ES-I3 (cell line): ENCODE results near the gene NKX2-2.
A peak's percentile ranks its signal among the peaks of the same experiment; 100 is the strongest.

ENCODE experiments used
- H3K36me3 ChIP-seq: 2 replicates; pipeline ENCODE4 v1.6.1; 2013; ENCODE audit warnings: mild to moderate bottlenecking, low read length, control low read depth, moderate library complexity; ENCODE audit not compliant: insufficient read depth
- H3K4me1 ChIP-seq: 2 replicates; pipeline ENCODE4 v1.6.1; 2013; ENCODE audit warnings: mild to moderate bottlenecking, control low read depth, low read length; ENCODE audit not compliant: insufficient read depth
- H3K9ac ChIP-seq: 2 replicates; pipeline ENCODE4 v1.6.1; 2013; ENCODE audit warnings: low read depth, mild to moderate bottlenecking, low read length, moderate library complexity
- H3K9me3 ChIP-seq: 2 replicates; pipeline ENCODE4 v1.6.1; 2013; ENCODE audit warnings: mild to moderate bottlenecking, low read length, moderate library complexity; ENCODE audit not compliant: control insufficient read depth, insufficient read depth

The NKX2-2 gene

DNA sequence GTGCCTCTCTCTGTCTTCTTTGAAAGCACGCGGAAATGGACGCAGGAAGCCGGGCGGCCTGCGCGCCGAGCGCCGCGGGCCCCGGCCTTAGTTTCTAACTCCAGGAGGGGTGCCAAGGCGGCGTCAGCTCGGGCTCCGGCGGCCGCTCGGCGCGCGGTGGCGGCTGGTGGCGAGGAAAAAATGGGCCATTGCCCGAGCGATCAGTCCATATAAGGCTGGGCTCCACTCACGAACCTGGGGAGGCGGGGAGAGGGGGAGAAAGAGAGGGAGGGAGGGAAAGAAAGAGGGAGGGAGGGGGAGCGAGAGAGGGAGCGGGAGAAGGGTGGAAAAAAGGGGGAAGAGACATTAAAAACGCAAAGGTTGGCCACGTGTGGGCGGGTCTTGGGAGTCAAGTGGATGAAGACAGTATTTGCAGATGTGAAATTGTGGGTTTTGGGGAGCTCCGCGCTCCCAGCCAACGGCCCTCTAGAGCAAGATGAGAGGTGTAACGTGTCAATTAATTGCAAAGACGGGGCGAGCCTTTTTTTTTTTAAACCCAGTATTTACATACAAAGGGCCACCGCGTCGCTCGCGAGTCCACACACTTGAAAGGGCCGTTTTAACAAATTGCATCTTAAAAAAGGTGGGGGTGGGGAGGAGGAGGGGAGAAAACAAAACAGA, at the start of gene NKX2-2:
NKX2-2 (minus strand) TSS at position 184 of the 660 bp plus-strand sequence. CDS start 395 bp downstream, outside the sequence.
- no peaks in the 10 kb centered on the region for H3K36me3 ChIP-seq
- H3K4me1 ChIP-seq = peaks cover 10% of the 10 kb centered on the region; the same call in 1 of the 2 replicates
- no peaks in the 10 kb centered on the region; the same call in 1 of the 2 replicates for H3K9me3 ChIP-seq
- peak within 1 kb of the TSS; percentile 63; the same call in 1 of the 2 replicates for H3K9ac ChIP-seq

DNA sequence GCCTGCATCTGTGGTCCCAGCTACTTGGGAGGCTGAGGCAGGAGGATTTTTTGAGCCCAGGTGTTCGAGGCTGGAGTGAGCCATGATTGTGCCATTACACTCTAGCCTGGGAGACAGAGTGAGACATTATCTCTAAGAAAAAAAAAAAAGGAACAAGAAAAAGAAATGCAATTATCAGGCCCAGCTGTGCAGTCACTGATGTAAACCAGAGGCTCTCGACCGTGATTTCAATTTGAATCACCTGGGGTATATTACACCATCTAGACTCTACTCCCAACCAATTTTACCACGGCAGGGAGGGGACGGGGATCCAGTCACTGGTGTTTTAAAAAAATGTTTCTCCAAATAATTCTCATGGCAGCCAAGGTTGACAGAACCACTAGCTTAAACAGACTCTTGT, 48.8 kb upstream of the NKX2-2 start:
- H3K36me3 ChIP-seq = no peaks in the 10 kb centered on the region
- H3K9me3 ChIP-seq = no peaks in the 10 kb centered on the region; the same call in 1 of the 2 replicates
- H3K9ac ChIP-seq = no peak overlapping the region
- H3K4me1 ChIP-seq = no peaks in the 10 kb centered on the region

DNA sequence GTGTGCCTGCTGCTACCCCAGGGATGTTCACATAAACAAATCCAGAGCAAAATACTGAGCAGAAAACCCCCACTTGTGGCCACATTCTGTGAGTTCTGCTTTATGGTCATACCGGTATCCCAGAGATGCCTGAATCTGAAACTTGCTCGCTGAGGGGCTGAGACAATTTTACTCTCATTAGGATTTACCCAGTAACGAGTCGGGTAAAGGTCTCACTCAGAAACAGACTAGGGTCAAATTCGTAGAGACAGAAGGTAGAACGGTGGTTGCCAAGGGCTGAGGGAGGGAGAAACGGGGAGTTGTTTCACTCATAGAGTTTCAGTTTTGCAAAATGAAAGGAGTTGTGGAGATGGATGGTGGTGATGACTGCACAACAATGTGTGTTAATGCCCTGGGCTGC, 45.4 kb upstream of the NKX2-2 start:
- Histone ChIP-seq H3K36me3 (no peaks in the 10 kb centered on the region), H3K9ac (no peak overlapping the region), H3K4me1 (no peaks in the 10 kb centered on the region), H3K9me3 (no peaks in the 10 kb centered on the region)

DNA sequence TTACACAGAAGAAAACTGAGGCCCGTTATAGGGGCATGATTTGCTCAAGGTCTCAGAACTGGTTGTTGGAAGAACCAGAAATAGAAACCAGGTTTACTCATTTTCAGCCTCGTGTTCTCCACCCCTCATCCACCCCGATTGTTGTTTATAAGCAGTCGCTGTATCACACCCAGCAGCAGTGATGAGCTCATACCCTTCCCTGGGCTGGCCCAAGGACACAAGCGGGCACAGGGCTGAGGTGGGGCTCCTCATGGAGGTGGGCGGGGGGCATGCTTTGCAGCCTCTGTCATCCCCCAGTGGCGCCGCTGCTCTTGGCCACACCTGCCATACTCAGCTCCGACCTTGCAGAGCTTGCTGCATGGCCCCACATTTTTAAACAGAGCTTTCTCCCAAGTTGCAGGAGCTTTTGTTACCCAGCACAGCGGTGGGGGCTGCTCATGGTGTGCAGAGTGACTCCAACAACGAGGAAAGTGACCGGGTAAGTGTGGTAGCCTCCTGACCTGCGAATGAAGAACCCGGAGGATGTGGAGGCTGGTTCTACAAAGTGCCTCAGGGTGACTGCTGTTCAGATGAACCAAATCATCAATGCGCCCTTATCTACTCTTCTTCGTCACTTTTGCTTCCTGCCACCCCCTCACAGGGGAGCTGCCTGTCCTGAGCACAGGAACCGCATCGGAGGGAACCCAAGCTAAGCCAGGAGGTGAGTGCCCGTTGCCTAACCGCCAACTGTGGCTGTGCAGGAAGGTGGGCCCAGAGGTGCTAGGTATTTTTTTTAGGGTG, 43.6 kb upstream of the NKX2-2 start:
- H3K9me3 ChIP-seq = no peaks in the 10 kb centered on the region
- no peaks in the 10 kb centered on the region for H3K4me1 ChIP-seq
- no peaks in the 10 kb centered on the region for H3K36me3 ChIP-seq
- no peak overlapping the region for H3K9ac ChIP-seq

DNA sequence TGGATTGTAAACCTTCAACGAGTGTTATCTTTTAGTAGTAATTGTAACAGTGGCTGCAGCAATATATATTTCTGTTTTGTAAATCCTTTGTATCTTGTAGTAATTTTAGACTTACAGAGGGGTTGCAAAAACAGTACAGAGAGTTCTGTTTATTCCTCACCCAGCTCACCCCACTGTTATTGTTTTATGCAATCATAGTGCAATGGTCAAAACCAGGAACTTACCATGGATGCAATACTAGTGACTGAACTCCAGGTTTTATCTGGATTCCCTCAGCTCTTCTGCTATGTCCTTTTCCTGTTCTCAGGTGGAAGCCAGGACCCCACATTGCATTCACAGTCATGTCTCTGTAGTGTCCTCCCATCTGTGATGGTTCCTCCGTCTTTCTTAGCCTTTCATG, 42.5 kb upstream of the NKX2-2 start:
- no peak overlapping the region for H3K9ac ChIP-seq
- H3K9me3 ChIP-seq = no peaks in the 10 kb centered on the region
- H3K36me3 ChIP-seq = no peaks in the 10 kb centered on the region
- no peaks in the 10 kb centered on the region for H3K4me1 ChIP-seq

- H3K9me3 ChIP-seq = no peaks in the 10 kb centered on the region
- H3K4me1 ChIP-seq = no peaks in the 10 kb centered on the region
- no peaks in the 10 kb centered on the region for H3K36me3 ChIP-seq
- no peak overlapping the region for H3K9ac ChIP-seq
Observed at GRCh38 chr20:21555470-21556120, 41.7 kb upstream of the NKX2-2 start.

GRCh38 chr20:21554985-21555384, 41.1 kb upstream of the NKX2-2 start:
- no peak overlapping the region for H3K9ac ChIP-seq
- no peaks in the 10 kb centered on the region for H3K36me3 ChIP-seq
- H3K9me3 ChIP-seq = no peaks in the 10 kb centered on the region
- H3K4me1 ChIP-seq = no peaks in the 10 kb centered on the region

- H3K36me3 ChIP-seq = no peaks in the 10 kb centered on the region
- no peaks in the 10 kb centered on the region for H3K4me1 ChIP-seq
- H3K9me3 ChIP-seq = no peaks in the 10 kb centered on the region
- H3K9ac ChIP-seq = no peak overlapping the region
Observed at GRCh38 chr20:21554376-21554890, 40.6 kb upstream of the NKX2-2 start.

GRCh38 chr20:21550587-21550986, 36.7 kb upstream of the NKX2-2 start:
- Histone ChIP-seq H3K4me1 (no peaks in the 10 kb centered on the region), H3K36me3 (no peaks in the 10 kb centered on the region)

DNA sequence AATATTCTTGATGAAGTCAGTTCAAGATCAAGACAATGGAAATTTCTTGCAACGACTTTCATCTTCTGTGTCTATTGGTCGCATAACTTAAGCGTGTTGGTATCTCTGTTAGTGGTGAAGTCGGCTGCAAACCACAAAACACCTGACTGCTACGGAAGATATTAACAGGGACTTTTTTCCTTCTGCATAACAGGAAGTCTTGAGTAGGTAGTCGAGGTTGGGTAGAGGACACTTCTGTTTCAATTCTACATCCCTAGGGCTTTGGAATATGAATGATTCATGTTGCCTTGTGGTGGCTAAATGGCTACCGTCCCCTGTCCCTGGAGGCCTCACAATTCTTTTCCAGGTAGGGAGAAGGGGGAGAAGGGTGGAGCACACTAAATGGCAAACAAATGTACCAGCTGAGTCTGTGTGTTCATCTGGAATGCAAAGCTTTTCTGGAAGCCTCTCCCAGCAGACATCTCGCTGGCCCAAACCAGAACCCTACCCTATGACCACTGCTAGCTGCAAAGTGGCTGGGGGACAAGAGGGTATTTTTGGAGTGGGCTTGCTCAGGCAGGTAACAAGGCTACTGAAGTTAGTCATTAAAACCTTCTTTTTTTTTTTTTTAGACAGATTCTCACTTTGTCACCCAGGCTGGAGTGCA, 34.6 kb upstream of the NKX2-2 start:
- Histone ChIP-seq H3K4me1 (no peaks in the 10 kb centered on the region), H3K9ac (no peak overlapping the region), H3K36me3 (no peaks in the 10 kb centered on the region), H3K9me3 (no peaks in the 10 kb centered on the region)

More at GRCh38 chr20:21550587-21550986, 36.7 kb upstream of the NKX2-2 start:
- Histone ChIP-seq H3K9ac (no peak overlapping the region), H3K9me3 (no peaks in the 10 kb centered on the region)

DNA sequence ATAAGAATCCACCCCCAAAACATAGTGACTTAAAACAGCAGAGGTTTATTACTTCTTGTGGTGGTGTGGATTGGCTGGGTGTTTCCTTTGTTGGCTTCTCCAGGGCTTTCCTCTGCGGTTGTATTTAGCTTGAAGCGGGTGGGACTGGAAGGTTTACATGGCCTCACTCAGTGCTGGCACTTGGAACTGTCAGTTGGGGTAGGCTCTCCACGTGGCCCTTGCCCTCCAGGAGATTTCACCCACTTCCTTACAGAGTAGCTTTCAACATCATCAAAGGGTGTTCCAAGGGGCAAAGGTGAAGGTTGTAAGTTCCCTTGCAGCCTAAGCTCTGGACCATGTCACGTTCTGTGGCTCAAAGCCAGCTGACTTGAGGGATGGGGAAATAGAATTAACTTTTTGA, 32.5 kb upstream of the NKX2-2 start:
- H3K9ac ChIP-seq = no peak overlapping the region
- H3K4me1 ChIP-seq = no peaks in the 10 kb centered on the region
- no peaks in the 10 kb centered on the region for H3K36me3 ChIP-seq
- no peaks in the 10 kb centered on the region for H3K9me3 ChIP-seq

DNA sequence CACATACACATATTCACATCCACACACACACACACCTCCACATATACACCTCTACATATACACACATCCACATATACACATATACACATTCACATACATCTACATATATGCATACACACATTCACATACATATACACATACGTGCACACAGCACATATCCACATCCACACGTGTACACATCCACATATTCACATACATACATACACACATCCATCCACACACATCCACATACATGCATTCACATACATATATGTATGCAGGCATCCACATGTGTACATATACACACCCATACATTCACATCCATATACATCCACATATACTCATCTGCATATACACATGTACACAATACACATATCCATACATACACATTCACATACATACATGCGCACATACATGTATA, 25.6 kb upstream of the NKX2-2 start:
- Histone ChIP-seq H3K4me1 (no peaks in the 10 kb centered on the region), H3K9me3 (no peaks in the 10 kb centered on the region), H3K9ac (no peak overlapping the region), H3K36me3 (no peaks in the 10 kb centered on the region)

GRCh38 chr20:21534886-21535285, 21.0 kb upstream of the NKX2-2 start:
- Histone ChIP-seq H3K9ac (no peak overlapping the region), H3K9me3 (no peaks in the 10 kb centered on the region), H3K4me1 (no peaks in the 10 kb centered on the region), H3K36me3 (no peaks in the 10 kb centered on the region)

DNA sequence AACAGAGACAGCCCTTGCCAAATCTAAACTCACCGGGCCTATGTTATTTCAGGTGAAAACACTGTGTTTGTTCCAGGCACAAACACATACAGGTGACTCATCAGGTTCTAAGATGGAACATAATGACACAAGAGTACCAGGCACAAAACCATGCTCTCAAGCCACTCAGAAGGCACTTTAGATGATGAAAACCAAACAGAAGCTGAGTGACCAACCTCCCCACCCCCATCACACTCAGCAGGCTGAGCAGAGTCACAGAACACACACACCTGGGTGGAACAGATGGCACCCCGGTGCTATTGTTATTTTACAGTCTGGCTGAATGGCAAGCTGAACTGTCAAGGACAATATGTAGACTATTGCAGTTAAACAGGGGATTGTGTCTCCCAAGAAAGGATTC, 20.6 kb upstream of the NKX2-2 start:
- Histone ChIP-seq H3K9ac (no peak overlapping the region), H3K36me3 (no peaks in the 10 kb centered on the region), H3K9me3 (no peaks in the 10 kb centered on the region), H3K4me1 (no peaks in the 10 kb centered on the region)
